Skeletal muscle satellite cell (primary cell): ENCODE results near the gene DNMBP.

Source experiments
- H3K27me3 ChIP-seq: 2 replicates; pipeline ENCODE4 v1.7.0; 2013; ENCODE audit warnings: low read length; ENCODE audit not compliant: control insufficient read depth, insufficient read depth
- H3K36me3 ChIP-seq: 2 replicates; pipeline ENCODE4 v1.7.0; 2013; ENCODE audit warnings: mild to moderate bottlenecking, control low read depth, low read length; ENCODE audit not compliant: insufficient read depth
- H3K4me1 ChIP-seq: 2 replicates; pipeline ENCODE4 v1.7.0; 2013; ENCODE audit warnings: low read length; ENCODE audit not compliant: control insufficient read depth, insufficient read depth
- H3K4me2 ChIP-seq: 2 replicates; pipeline ENCODE4 v1.7.0; 2013; ENCODE audit warnings: mild to moderate bottlenecking, low read length
- H3K4me3 ChIP-seq: 2 replicates; pipeline ENCODE4 v1.7.0; 2013; ENCODE audit warnings: low read length
- H3K9ac ChIP-seq: 2 replicates; pipeline ENCODE4 v1.7.0; 2013; ENCODE audit warnings: mild to moderate bottlenecking, low read depth, low read length, moderate library complexity
- H3K9me3 ChIP-seq: replicated peaks from 2 replicates; pipeline ENCODE4 v1.7.0; 2013; ENCODE audit warnings: mild to moderate bottlenecking, control low read depth, low read length

DNMBP gene

GRCh38 chr10:99827936-99828335, 181.8 kb downstream of the DNMBP start:
- no peak overlapping the region for H3K9ac ChIP-seq
- no peak overlapping the region for H3K4me2 ChIP-seq
- H3K27me3 ChIP-seq: no peaks in the 10 kb centered on the region

More at GRCh38 chr10:99827936-99828335, 181.8 kb downstream of the DNMBP start:
- Histone ChIP-seq H3K9me3 (no peaks in the 10 kb centered on the region), H3K4me3 (no peak overlapping the region), H3K4me1 (no peaks in the 10 kb centered on the region), H3K36me3 (no peaks in the 10 kb centered on the region)
